B cell (primary cell): ENCODE measurements around the gene PAX2. TPM values are rescaled to one million over a fixed set of nuclear protein-coding genes. Genes with fewer than 3 reads are reported as not detected.

Experiments
- ATAC-seq: fragments of 200-7000 bp; cut with Tn5 transposase; one replicate; pipeline ENCODE4 v1.10.0; 2021; ENCODE audit warnings: low read depth, mild to moderate bottlenecking, moderate number of reproducible peaks, moderate library complexity
- CTCF ChIA-PET: fragments of 350-600 bp; sonication (Branson Sonifier 250); formaldehyde crosslinking; loops from one replicate; lab custom pipeline; 2021; ENCODE audit warnings: antibody characterized with exemption, inconsistent platforms; lab: Charles Lee
- POLR2A ChIA-PET: fragments of 350-600 bp; sonication (Branson Sonifier 250); formaldehyde crosslinking; loops from one replicate; lab custom pipeline; 2021; ENCODE audit warnings: antibody characterized with exemption; lab: Charles Lee
- DNase-seq: peaks from one replicate; pipeline ENCODE4 v3.0.0; 2013
- H2AFZ ChIP-seq: 2 replicates; pipeline ENCODE4 v1.6.1; 2012; ENCODE audit warnings: mild to moderate bottlenecking, low read depth, low read length; ENCODE audit not compliant: insufficient read depth, poor library complexity, severe bottlenecking
- H3K27ac ChIP-seq, 2 donors: 1 replicate in 1 of 2; 2 replicates in 1 of 2; pipeline ENCODE4 v1.5.1; 2012 to 2013; ENCODE audit warnings: low read length in 2 of 2, mild to moderate bottlenecking in 2 of 2, moderate library complexity in 1 of 2
- H3K27me3 ChIP-seq, 4 experiments: fragments of 200-600 bp in 1 of 4; sonication (generic) in 1 of 4; replicated peaks in 1 of 4; 1 replicate in 2 of 4; 2 replicates in 2 of 4; pipeline versions ENCODE4 v1.6.1 to v1.7.0; 2013 to 2016; ENCODE audit warnings: low read length in 3 of 4, mild to moderate bottlenecking in 2 of 4, mixed read lengths in 1 of 4, moderate library complexity in 1 of 4; ENCODE audit not compliant: insufficient read depth in 4 of 4, control insufficient read depth in 3 of 4; ENCODE audit errors: control extremely low read depth in 1 of 4
- H3K36me3 ChIP-seq, 2 experiments: replicated peaks in 1 of 2; 1 replicate in 1 of 2; 2 replicates in 1 of 2; pipeline versions ENCODE4 v1.6.1 to v1.7.1; 2013; ENCODE audit warnings: low read length in 1 of 2; ENCODE audit not compliant: insufficient read depth in 2 of 2, control insufficient read depth in 1 of 2; ENCODE audit errors: control extremely low read depth in 1 of 2, extremely low read depth in 1 of 2
- H3K4me1 ChIP-seq, 2 donors: fragments of 200-600 bp in 1 of 2; sonication (generic) in 1 of 2; 1 replicate in 1 of 2; 2 replicates in 1 of 2; pipeline versions ENCODE4 v1.5.1 to v1.6.1; 2013 to 2017; ENCODE audit warnings: low read length in 2 of 2; ENCODE audit not compliant: control insufficient read depth in 2 of 2, insufficient read depth in 2 of 2
- H3K4me2 ChIP-seq: replicated peaks from 2 replicates; pipeline ENCODE3; 2012; ENCODE audit warnings: mild to moderate bottlenecking, low read depth, low read length; ENCODE audit not compliant: poor library complexity, severe bottlenecking
- H3K4me3 ChIP-seq, 5 experiments: fragments of 200-600 bp in 1 of 5; sonication (generic) in 1 of 5; 1 replicate in 3 of 5; 2 replicates in 2 of 5; pipeline versions ENCODE4 v1.5.1 to v1.7.0; 2011 to 2016; ENCODE audit warnings: low read length in 4 of 5, mild to moderate bottlenecking in 4 of 5, low read depth in 2 of 5, control low read depth in 1 of 5, moderate library complexity in 1 of 5; ENCODE audit not compliant: insufficient read depth in 1 of 5; ENCODE audit errors: control extremely low read depth in 1 of 5, extremely low read depth in 1 of 5
- H3K79me2 ChIP-seq: fragments of 200-600 bp; sonication (generic); one replicate; pipeline ENCODE4 v1.6.0; 2016; ENCODE audit warnings: low read length; ENCODE audit not compliant: control insufficient read depth, insufficient read depth
- H3K9ac ChIP-seq: fragments of 200-600 bp; sonication (generic); 2 replicates; pipeline ENCODE4 v1.6.1; 2017; ENCODE audit warnings: mild to moderate bottlenecking, low read length, moderate library complexity
- H3K9me3 ChIP-seq, 3 donors: one replicate each; pipeline versions ENCODE4 v1.6.1 to v1.7.1; 2013; ENCODE audit warnings: low read length in 2 of 3; ENCODE audit not compliant: control insufficient read depth in 2 of 3, insufficient read depth in 1 of 3; ENCODE audit errors: control extremely low read depth in 1 of 3
- H4K20me1 ChIP-seq: 2 replicates; pipeline ENCODE4 v1.6.0; 2012; ENCODE audit warnings: mild to moderate bottlenecking, low read length; ENCODE audit not compliant: insufficient read depth, control insufficient read depth, poor library complexity, severe bottlenecking
- H3K27ac Mint-ChIP-seq: one replicate; pipeline ENCODE4 v1.8.0; 2021; ENCODE audit warnings: mixed read lengths
- H3K27me3 Mint-ChIP-seq: one replicate; pipeline ENCODE4 v1.8.0; 2021; ENCODE audit warnings: mixed read lengths
- H3K4me1 Mint-ChIP-seq: one replicate; pipeline ENCODE4 v1.8.0; 2021; ENCODE audit warnings: mixed read lengths
- H3K4me3 Mint-ChIP-seq: one replicate; pipeline ENCODE4 v1.8.0; 2021; ENCODE audit warnings: mixed read lengths
- H3K9me3 Mint-ChIP-seq: one replicate; pipeline ENCODE4 v1.8.0; 2022; ENCODE audit warnings: mixed read lengths; ENCODE audit not compliant: insufficient read depth
- EZH2 ChIP-seq: IDR thresholded peaks from 2 replicates; pipeline ENCODE4 v1.6.1; 2012; ENCODE audit warnings: borderline replicate concordance, low read depth, mild to moderate bottlenecking, moderate library complexity, low read length; ENCODE audit not compliant: insufficient read depth, poor library complexity, severe bottlenecking
- WGBS: methylation state at CpG from one replicate; pipeline ENCODE4 v1.1.5; 2013; ENCODE audit warnings: missing lambda C conversion rate; ENCODE audit not compliant: insufficient coverage; 5-methylcytosine and 5-hydroxymethylcytosine counted together
- intact Hi-C: fragments of 100-400 bp; cut with micrococcal nuclease; formaldehyde crosslinking; loops from one replicate; pipeline ENCODE4 v1.10.0; 2022
- polyA plus RNA-seq: library from polyadenylated mRNA; depleted of rRNA; stranded (reverse); fragments of >200 nt; gene quantifications from 2 replicates; pipeline ENCODE4 v1.2.3, GENCODE V29; 2012
- total RNA-seq, 2 donors: library from RNA; stranded (reverse); fragments of 120-200 nt in 1 of 2; gene quantifications; 1 replicate in 1 of 2; 2 replicates in 1 of 2; pipeline versions ENCODE4 v1.2.3 to v1.2.4, GENCODE V29; 2013 to 2022
- TF ChIP-seq, protein P1 (sequence below): fragments of 200-600 bp; IDR thresholded peaks from one replicate; pipeline ENCODE4 v1.8.0; 2022; ENCODE audit warnings: antibody characterized with exemption, mild to moderate bottlenecking

The PAX2 gene
- total and polyA plus RNA-seq, 2 donors (not counting 1 experiment from before 2014, with no cell fraction given), result 0.12 TPM; not detected in 1

DNA sequence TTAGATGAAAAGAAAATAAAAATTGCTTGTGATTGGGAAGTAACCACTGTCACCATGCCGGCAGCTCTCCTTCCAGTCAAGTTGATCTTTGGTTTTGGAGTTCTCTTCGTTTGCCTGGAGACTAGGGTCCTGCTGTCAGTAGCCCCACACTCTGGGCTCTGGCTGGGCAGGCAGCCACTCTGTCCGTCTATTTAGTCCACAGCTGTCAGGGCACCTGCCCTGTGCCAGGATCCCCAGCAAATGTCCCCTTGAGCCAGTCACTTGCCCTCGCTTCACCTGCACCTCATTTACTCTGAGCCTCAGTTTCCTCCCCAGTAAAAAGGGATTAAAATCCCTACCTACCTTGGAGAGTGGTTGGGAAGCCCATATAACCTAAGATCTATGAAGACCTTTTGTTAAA lies 55.5 kb downstream of the PAX2 start:
- H4K20me1 ChIP-seq, result no peaks in the 10 kb centered on the region
- no peak overlapping the region for H3K27ac ChIP-seq
- Mint-ChIP-seq H3K4me1 (no peaks in the 10 kb centered on the region), H3K4me3 (no peak overlapping the region), H3K9me3 (no peaks in the 10 kb centered on the region), H3K27ac (no peak overlapping the region), H3K27me3 (peaks cover 68% of the 10 kb centered on the region)
- WGBS, result 84% methylated on average over 3 of the region's 4 CpGs
- H3K4me1 ChIP-seq, result no peaks in the 10 kb centered on the region
- no peak overlapping the region for H3K4me3 ChIP-seq
- H3K9ac ChIP-seq, result no peak overlapping the region
- no peak overlapping the region for H2AFZ ChIP-seq
- H3K9me3 ChIP-seq, result no peaks in the 10 kb centered on the region
- TF ChIP-seq EZH2, result no peak
- TF ChIP-seq, protein P1, sequence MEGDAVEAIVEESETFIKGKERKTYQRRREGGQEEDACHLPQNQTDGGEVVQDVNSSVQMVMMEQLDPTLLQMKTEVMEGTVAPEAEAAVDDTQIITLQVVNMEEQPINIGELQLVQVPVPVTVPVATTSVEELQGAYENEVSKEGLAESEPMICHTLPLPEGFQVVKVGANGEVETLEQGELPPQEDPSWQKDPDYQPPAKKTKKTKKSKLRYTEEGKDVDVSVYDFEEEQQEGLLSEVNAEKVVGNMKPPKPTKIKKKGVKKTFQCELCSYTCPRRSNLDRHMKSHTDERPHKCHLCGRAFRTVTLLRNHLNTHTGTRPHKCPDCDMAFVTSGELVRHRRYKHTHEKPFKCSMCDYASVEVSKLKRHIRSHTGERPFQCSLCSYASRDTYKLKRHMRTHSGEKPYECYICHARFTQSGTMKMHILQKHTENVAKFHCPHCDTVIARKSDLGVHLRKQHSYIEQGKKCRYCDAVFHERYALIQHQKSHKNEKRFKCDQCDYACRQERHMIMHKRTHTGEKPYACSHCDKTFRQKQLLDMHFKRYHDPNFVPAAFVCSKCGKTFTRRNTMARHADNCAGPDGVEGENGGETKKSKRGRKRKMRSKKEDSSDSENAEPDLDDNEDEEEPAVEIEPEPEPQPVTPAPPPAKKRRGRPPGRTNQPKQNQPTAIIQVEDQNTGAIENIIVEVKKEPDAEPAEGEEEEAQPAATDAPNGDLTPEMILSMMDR, result no peak
- H3K36me3 ChIP-seq, result no peaks in the 10 kb centered on the region
- CTCF ChIA-PET, result interaction anchor here (1.4 kb wide), 1 partner anchor 10 kb away, joined by 3 read pairs; no protein-coding TSS in a partner anchor
- POLR2A ChIA-PET, result no interaction called here
- DNase-seq (no peak), ATAC-seq (no peak)
- no peaks in the 10 kb centered on the region for H3K79me2 ChIP-seq
- H3K27me3 ChIP-seq, result peaks cover 0 to 47% (median 3%) of the 10 kb centered on the region in 4 experiments
- no peak overlapping the region for H3K4me2 ChIP-seq
- intact Hi-C loops, result no loop called here

DNA sequence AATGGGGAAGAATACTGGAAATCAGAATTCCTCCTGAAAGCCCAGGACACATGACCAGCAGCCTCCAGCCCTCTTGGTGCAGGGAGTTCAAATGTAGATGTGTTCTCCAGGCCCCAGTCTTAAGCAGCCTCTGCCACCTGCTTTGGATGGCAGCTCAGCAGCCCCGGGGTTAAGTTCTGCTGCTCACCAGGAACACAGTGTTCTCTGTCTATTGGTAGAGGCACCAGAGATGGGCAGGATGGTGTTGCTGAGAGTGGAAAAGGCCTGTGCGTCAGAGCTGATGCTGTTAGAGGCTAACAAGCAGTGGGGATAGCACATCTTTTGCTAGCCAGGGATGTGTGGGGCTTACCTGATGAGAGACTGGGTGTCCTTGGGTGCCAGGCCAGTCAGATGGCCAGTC lies 56.8 kb downstream of the PAX2 start:
- Mint-ChIP-seq H3K27me3 (peaks cover 71% of the 10 kb centered on the region), H3K4me3 (no peak overlapping the region), H3K9me3 (no peaks in the 10 kb centered on the region), H3K27ac (no peak overlapping the region), H3K4me1 (no peaks in the 10 kb centered on the region)
- Histone ChIP-seq H3K9me3 (no peaks in the 10 kb centered on the region), H3K36me3 (no peaks in the 10 kb centered on the region), H2AFZ (no peak overlapping the region), H3K79me2 (no peaks in the 10 kb centered on the region), H3K27ac (no peak overlapping the region), H3K27me3 (peaks cover 0 to 53% (median 5%) of the 10 kb centered on the region in 4 experiments), H4K20me1 (no peaks in the 10 kb centered on the region), H3K4me3 (no peak overlapping the region), H3K4me1 (no peaks in the 10 kb centered on the region), H3K9ac (no peak overlapping the region), H3K4me2 (no peak overlapping the region)
- no peak for TF ChIP-seq EZH2
- TF ChIP-seq, protein P1, result no peak
- POLR2A ChIA-PET, result interaction anchor here (0.5 kb wide), 1 partner anchor 1886 kb away, joined by 5 read pairs; no protein-coding TSS in a partner anchor
- DNase-seq (no peak), ATAC-seq (no peak)
- CTCF ChIA-PET, result interaction anchor here (1.0 kb wide), 1 partner anchor 12 kb away, joined by 3 read pairs; no protein-coding TSS in a partner anchor
- intact Hi-C loops, result no loop called here
- 85% methylated on average over 2 of the region's 2 CpGs for WGBS
